HG03342 (cell line): ENCODE data around the gene MYO1F.

Experiments
- ATAC-seq: cut with Tn5 transposase; IDR thresholded peaks from one replicate; pipeline ENCODE4 v1.9.1; 2021; ENCODE audit warnings: mild to moderate bottlenecking, moderate library complexity; ENCODE audit not compliant: unreplicated experiment

MYO1F gene

DNA sequence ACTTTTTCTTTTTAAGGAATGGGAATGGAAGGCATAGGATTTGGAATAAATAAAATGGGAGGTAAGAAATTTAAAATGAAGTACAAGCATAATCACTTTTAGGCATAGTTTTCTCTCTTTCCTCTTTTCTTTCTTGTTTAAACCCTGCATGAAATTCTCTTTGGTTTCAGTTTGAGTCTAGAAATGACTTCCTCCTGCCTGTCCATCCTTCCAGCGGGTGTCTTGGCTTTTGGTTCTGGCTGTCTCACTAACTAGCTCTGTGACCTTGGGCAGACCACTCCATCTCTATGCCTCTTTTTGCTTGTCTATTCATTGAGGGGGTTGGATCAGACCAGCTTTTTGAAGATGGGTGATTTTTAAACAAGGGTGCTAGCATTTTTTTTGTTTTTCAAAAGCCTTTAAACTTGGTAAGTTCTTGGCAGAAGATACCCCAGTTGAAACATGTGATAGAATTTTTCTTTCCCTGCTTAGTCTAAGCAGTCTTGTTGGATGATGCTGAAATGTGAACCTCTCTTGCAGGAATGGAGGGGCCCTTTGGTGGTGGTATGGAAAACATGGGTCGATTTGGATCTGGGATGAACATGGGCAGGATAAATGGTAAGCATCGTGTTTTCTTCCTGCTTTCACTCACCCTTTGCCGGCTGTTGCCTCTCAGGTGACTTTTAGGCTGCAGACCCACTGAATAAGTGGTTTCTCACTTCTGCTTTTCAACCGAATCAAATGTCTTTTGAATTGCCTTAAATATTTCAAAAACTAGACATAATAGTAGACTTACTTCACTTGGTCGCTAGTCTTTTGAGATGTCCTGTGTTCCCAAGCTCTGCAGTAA lies 103.4 kb downstream of the MYO1F start:
- no peak for ATAC-seq
